Prostate gland (tissue), 2 donors: Measurements from ENCODE around the gene DHX38.

ENCODE experiments used
- CTCF ChIP-seq, 4 experiments: fragments of 200-600 bp in 2 of 4; fragments of 450-650 bp in 2 of 4; sonication (generic) in 2 of 4; IDR thresholded peaks; 1 replicate in 3 of 4; 2 replicates in 1 of 4; pipeline ENCODE4 v1.5.1; 2016 to 2019; ENCODE audit warnings: antibody characterized with exemption in 4 of 4, mild to moderate bottlenecking in 2 of 4, moderate library complexity in 2 of 4
- POLR2A ChIP-seq: fragments of 450-650 bp; IDR thresholded peaks from one replicate; pipeline ENCODE4 v1.6.1; 2016; ENCODE audit warnings: antibody characterized with exemption, mild to moderate bottlenecking

GRCh38 chr16:72073560-72074230 is 20.0 kb upstream of the DHX38 start:
- TF ChIP-seq CTCF (IDR thresholded peaks at IDR 0.05) (no peak), POLR2A (no peak)
